VCaP (cell line): ENCODE measurements around the gene GREB1.

Experiments
- H3K27ac ChIP-seq: fragments of 450-650 bp; 2 replicates; pipeline ENCODE4 v1.5.1; 2017
- CTCF ChIP-seq: fragments of 450-650 bp; conservative IDR thresholded peaks from 2 replicates; pipeline ENCODE4 v1.5.1; 2017; ENCODE audit warnings: mild to moderate bottlenecking, moderate library complexity

GREB1 gene

DNA sequence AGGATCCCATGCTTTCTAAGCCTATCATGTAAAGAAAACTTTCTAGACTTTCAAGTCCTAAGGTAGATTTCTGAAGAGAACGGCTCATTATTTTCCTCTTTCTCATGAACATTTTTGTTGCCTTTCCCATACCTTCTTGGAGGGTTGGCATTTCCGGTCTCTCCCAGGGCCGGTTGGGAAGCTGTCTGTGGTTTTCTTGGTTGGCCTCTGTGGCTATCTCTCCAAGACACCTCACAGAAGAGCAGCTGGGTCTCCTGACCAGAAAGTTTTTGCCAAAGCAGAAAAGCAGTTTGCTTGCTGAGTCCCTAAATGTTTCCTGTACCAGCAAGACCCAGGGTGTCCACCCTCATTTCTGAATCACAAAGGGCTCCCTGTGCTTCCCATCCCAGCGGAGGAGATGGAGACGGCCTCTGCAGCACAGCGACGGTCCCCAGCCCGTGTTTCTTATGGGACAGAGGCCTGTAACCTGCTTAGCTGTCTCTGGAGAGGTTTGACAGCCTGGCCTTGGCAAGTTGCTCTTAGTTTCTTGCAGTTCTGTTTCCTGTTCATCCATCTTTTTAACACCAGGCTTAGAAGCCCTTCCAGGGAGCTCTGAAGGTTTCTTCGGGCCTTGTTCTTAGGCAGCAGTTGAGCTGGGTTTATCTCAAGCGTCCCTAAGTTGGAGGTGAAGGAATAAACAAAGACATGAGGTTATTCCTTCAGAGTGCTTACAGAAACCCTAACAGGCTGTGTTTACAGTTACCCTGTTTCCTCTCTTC, 39.8 kb downstream of the GREB1 start:
- no peak for TF ChIP-seq CTCF
- H3K27ac ChIP-seq: peak overlapping the region; percentile 23; the same call in 1 of the 2 replicates

- TF ChIP-seq CTCF: no peak
- H3K27ac ChIP-seq: 0 out of 2 replicates have a peak overlapping the region, but pooled peaks have one; percentile 23
These were observed 40.6 kb downstream of the GREB1 start for GRCh38 chr2:11574176-11575046.

GRCh38 chr2:11576398-11576797, 42.6 kb downstream of the GREB1 start:
- no peak overlapping the region for H3K27ac ChIP-seq
- no peak for TF ChIP-seq CTCF

GRCh38 chr2:11577101-11577883, 43.4 kb downstream of the GREB1 start:
- TF ChIP-seq CTCF: no peak
- H3K27ac ChIP-seq: no peak overlapping the region

DNA sequence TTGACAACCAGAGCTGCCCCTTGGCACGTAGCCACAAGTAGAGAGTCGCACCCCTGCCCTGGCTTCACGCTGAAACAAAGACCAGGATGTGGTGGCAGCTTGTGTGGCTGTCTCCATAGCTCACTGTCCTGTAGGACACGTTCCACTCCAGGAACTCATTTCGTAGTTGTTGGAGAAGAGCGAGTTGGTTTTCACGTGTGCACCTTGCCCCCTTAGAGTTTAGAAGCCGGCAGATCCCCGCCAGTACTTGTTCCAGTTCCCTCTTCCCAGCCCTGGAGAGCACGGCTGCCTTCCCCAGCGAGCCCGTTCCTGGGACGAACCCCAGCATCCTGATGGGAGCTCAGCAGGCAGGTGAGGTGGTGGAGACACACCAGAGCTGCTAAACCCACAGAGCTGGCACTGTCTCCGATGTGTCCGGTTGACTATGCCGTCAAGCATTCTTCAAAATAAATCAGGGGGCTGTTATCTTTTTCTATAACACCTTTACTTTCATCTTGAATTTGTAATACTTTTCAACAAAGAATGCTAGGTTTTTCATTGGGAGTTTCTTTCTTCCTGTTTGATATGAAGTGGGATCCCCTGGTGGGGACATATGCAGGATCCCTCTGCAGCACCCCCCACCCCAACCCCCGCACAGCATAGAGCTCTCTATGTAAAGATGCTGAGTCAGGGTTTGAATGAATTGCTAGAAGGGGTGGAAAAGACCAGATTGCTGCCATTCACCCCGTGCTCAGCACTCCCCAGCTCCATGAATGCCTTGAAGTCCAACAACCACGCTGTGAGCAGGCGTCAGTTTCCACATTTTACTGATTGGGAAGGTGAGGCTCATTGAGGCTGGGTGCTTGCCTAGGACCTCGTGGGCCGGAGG, 44.5 kb downstream of the GREB1 start:
- no peak for TF ChIP-seq CTCF
- no peak overlapping the region for H3K27ac ChIP-seq

GRCh38 chr2:11578986-11579774, 45.3 kb downstream of the GREB1 start:
- H3K27ac ChIP-seq: no peak overlapping the region
- TF ChIP-seq CTCF: no peak
